ENCODE data around the gene CDH13.

Gene CDH13

DNA sequence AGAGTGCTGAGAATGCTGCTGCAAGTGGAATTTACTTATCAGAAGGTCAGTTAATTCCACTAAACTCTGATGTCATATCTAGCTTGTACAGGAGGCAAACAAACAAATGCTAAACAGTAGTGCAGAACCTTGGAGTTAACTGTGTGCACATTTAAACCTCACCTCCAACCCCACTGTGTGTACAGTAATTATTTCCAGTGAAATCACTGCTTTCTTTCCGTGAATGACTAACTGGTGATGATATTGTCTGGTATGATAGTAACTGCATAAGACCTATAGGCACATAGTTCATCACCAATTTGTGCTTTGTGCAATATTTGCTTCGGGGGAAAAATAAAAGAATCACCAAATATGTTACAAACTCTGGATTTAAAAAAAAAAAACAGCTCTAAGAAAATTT lies 688.5 kb downstream of the CDH13 start:
- TF ChIP-seq, protein P1, sequence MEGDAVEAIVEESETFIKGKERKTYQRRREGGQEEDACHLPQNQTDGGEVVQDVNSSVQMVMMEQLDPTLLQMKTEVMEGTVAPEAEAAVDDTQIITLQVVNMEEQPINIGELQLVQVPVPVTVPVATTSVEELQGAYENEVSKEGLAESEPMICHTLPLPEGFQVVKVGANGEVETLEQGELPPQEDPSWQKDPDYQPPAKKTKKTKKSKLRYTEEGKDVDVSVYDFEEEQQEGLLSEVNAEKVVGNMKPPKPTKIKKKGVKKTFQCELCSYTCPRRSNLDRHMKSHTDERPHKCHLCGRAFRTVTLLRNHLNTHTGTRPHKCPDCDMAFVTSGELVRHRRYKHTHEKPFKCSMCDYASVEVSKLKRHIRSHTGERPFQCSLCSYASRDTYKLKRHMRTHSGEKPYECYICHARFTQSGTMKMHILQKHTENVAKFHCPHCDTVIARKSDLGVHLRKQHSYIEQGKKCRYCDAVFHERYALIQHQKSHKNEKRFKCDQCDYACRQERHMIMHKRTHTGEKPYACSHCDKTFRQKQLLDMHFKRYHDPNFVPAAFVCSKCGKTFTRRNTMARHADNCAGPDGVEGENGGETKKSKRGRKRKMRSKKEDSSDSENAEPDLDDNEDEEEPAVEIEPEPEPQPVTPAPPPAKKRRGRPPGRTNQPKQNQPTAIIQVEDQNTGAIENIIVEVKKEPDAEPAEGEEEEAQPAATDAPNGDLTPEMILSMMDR (IDR thresholded peaks at IDR 0.05; ENCODE audit: low read depth, low read length): no peak
- no peak for TF ChIP-seq EZH2phosphoT487 (IDR thresholded peaks at IDR 0.05; ENCODE audit: low read depth)
- Histone ChIP-seq H3K36me3 (replicated peaks; ENCODE audit: low read depth, low read length) (no peaks in the 10 kb centered on the region), H2AFZ (ENCODE audit: low read depth, low read length) (no peak overlapping the region), H3K27ac (ENCODE audit: low read length) (no peak overlapping the region), H3K4me3 (ENCODE audit: low read length) (no peak overlapping the region), H4K20me1 (ENCODE audit: insufficient read depth, low read length) (no peaks in the 10 kb centered on the region), H3K4me2 (ENCODE audit: low read length) (no peak overlapping the region), H3K4me1 (ENCODE audit: low read length) (no peaks in the 10 kb centered on the region), H3K79me2 (ENCODE audit: low read length) (no peaks in the 10 kb centered on the region), H3K27me3 (ENCODE audit: low read depth, low read length) (no peaks in the 10 kb centered on the region), H3K9ac (ENCODE audit: low read length) (no peak overlapping the region), H3K9me3 (ENCODE audit: insufficient read depth, low read length) (no peaks in the 10 kb centered on the region)

- Histone ChIP-seq H4K20me1 (ENCODE audit: insufficient read depth, low read length) (no peaks in the 10 kb centered on the region), H3K79me2 (ENCODE audit: low read length) (no peaks in the 10 kb centered on the region), H3K4me2 (ENCODE audit: low read length) (no peak overlapping the region), H3K4me3 (ENCODE audit: low read length) (no peak overlapping the region), H3K27me3 (ENCODE audit: low read depth, low read length) (no peaks in the 10 kb centered on the region), H2AFZ (ENCODE audit: low read depth, low read length) (no peak overlapping the region), H3K9me3 (ENCODE audit: insufficient read depth, low read length) (no peaks in the 10 kb centered on the region), H3K36me3 (replicated peaks; ENCODE audit: low read depth, low read length) (no peaks in the 10 kb centered on the region), H3K9ac (ENCODE audit: low read length) (no peak overlapping the region), H3K4me1 (ENCODE audit: low read length) (no peaks in the 10 kb centered on the region), H3K27ac (ENCODE audit: low read length) (no peak overlapping the region)
- TF ChIP-seq EZH2phosphoT487 (IDR thresholded peaks at IDR 0.05; ENCODE audit: low read depth): no peak
- TF ChIP-seq, protein P1 (IDR thresholded peaks at IDR 0.05; ENCODE audit: low read depth, low read length): no peak
Measured at GRCh38 chr16:83316458-83316857, 689.7 kb downstream of the CDH13 start.

- Histone ChIP-seq H3K27ac (ENCODE audit: low read length) (no peak overlapping the region), H3K4me1 (ENCODE audit: low read length) (no peaks in the 10 kb centered on the region), H2AFZ (ENCODE audit: low read depth, low read length) (no peak overlapping the region), H3K9me3 (ENCODE audit: insufficient read depth, low read length) (no peaks in the 10 kb centered on the region), H3K4me3 (ENCODE audit: low read length) (no peak overlapping the region), H3K36me3 (replicated peaks; ENCODE audit: low read depth, low read length) (no peaks in the 10 kb centered on the region), H3K27me3 (ENCODE audit: low read depth, low read length) (no peaks in the 10 kb centered on the region), H4K20me1 (ENCODE audit: insufficient read depth, low read length) (no peaks in the 10 kb centered on the region), H3K9ac (ENCODE audit: low read length) (no peak overlapping the region), H3K79me2 (ENCODE audit: low read length) (no peaks in the 10 kb centered on the region), H3K4me2 (ENCODE audit: low read length) (no peak overlapping the region)
- no peak for TF ChIP-seq EZH2phosphoT487 (IDR thresholded peaks at IDR 0.05; ENCODE audit: low read depth)
- TF ChIP-seq, protein P1 (IDR thresholded peaks at IDR 0.05; ENCODE audit: low read depth, low read length): no peak
Measured at GRCh38 chr16:83318390-83318789, 691.6 kb downstream of the CDH13 start.

- Histone ChIP-seq H2AFZ (ENCODE audit: low read depth, low read length) (no peak overlapping the region), H3K9ac (ENCODE audit: low read length) (no peak overlapping the region), H3K4me3 (ENCODE audit: low read length) (no peak overlapping the region), H3K4me2 (ENCODE audit: low read length) (no peak overlapping the region), H3K36me3 (replicated peaks; ENCODE audit: low read depth, low read length) (no peaks in the 10 kb centered on the region), H4K20me1 (ENCODE audit: insufficient read depth, low read length) (no peaks in the 10 kb centered on the region), H3K27me3 (ENCODE audit: low read depth, low read length) (no peaks in the 10 kb centered on the region), H3K9me3 (ENCODE audit: insufficient read depth, low read length) (no peaks in the 10 kb centered on the region), H3K27ac (ENCODE audit: low read length) (no peak overlapping the region), H3K79me2 (ENCODE audit: low read length) (no peaks in the 10 kb centered on the region), H3K4me1 (ENCODE audit: low read length) (no peaks in the 10 kb centered on the region)
- TF ChIP-seq, protein P1 (IDR thresholded peaks at IDR 0.05; ENCODE audit: low read depth, low read length): no peak
- TF ChIP-seq EZH2phosphoT487 (IDR thresholded peaks at IDR 0.05; ENCODE audit: low read depth): no peak
Measured at GRCh38 chr16:83328936-83329335, 702.2 kb downstream of the CDH13 start.

Data from OCI-LY3 (cell line).